Astrocyte (in vitro differentiated cells and primary cell): ENCODE results near the gene QPCT.

Experiments
- CTCF ChIP-seq: IDR thresholded peaks from 2 replicates; pipeline ENCODE4 v1.5.1; 2011; ENCODE audit warnings: low read depth, mild to moderate bottlenecking, inconsistent platforms, low read length, moderate library complexity; ENCODE audit not compliant: insufficient read depth
- EZH2 ChIP-seq: IDR thresholded peaks from 2 replicates; pipeline ENCODE4 v1.6.1; 2012; ENCODE audit warnings: mild to moderate bottlenecking, low read length, inconsistent platforms; ENCODE audit not compliant: insufficient read depth

- no peak for TF ChIP-seq CTCF
- TF ChIP-seq EZH2 = no peak
Observed at GRCh38 chr2:37355735-37356134, 11.3 kb downstream of the QPCT start.
